ENCODE results near the gene DICER1.
A peak's percentile ranks its signal among the peaks of the same experiment; 100 is the strongest.

The DICER1 gene

GRCh38 chr14:95142208-95142607, 15.1 kb downstream of the DICER1 start:
- DNase-seq (ENCODE audit: low read depth in 1 of 2, low spot score in 1 of 2) = no peak
- H3K27me3 ChIP-seq (ENCODE audit: insufficient read depth, poor library complexity, severe bottlenecking) = no peaks in the 10 kb centered on the region
- H3K27ac ChIP-seq (replicated peaks) = no peak overlapping the region
- TF ChIP-seq GABPA (IDR thresholded peaks at IDR 0.05; ENCODE audit: low read depth) (no peak), SPI1 (IDR thresholded peaks at IDR 0.05; ENCODE audit: borderline replicate concordance, low read depth) (no peak), REST (IDR thresholded peaks at IDR 0.05; ENCODE audit: insufficient replicate concordance, low read depth) (no peak), POLR2AphosphoS5 (IDR thresholded peaks at IDR 0.05; ENCODE audit: low read depth) (no peak), CTCF (IDR thresholded peaks at IDR 0.05; ENCODE audit: insufficient read depth, low read length) (no peak)
- no peak overlapping the region for H3K4me3 ChIP-seq (replicated peaks; ENCODE audit: insufficient read depth, low read length)

GRCh38 chr14:95141684-95142083, 15.6 kb downstream of the DICER1 start:
- no peak for TF ChIP-seq CTCF (IDR thresholded peaks at IDR 0.05; ENCODE audit: insufficient read depth, low read length)
- no peak for TF ChIP-seq REST (IDR thresholded peaks at IDR 0.05; ENCODE audit: insufficient replicate concordance, low read depth)
- no peak for TF ChIP-seq SPI1 (IDR thresholded peaks at IDR 0.05; ENCODE audit: borderline replicate concordance, low read depth)
- TF ChIP-seq POLR2AphosphoS5 (IDR thresholded peaks at IDR 0.05; ENCODE audit: low read depth) = no peak
- no peak for TF ChIP-seq GABPA (IDR thresholded peaks at IDR 0.05; ENCODE audit: low read depth)
- H3K27ac ChIP-seq (replicated peaks) = no peak overlapping the region
- DNase-seq (ENCODE audit: low read depth in 1 of 2, low spot score in 1 of 2) = no peak
- no peak overlapping the region for H3K4me3 ChIP-seq (replicated peaks; ENCODE audit: insufficient read depth, low read length)
- no peaks in the 10 kb centered on the region for H3K27me3 ChIP-seq (ENCODE audit: insufficient read depth, poor library complexity, severe bottlenecking)

- Histone ChIP-seq H3K27ac (replicated peaks) (no peak overlapping the region), H3K4me3 (replicated peaks; ENCODE audit: insufficient read depth, low read length) (no peak overlapping the region), H3K27me3 (ENCODE audit: insufficient read depth, poor library complexity, severe bottlenecking) (no peaks in the 10 kb centered on the region)
- no peak for TF ChIP-seq REST (IDR thresholded peaks at IDR 0.05; ENCODE audit: insufficient replicate concordance, low read depth)
- TF ChIP-seq SPI1 (IDR thresholded peaks at IDR 0.05; ENCODE audit: borderline replicate concordance, low read depth) = peak; percentile 29; the same call in 1 of the 2 replicates
- DNase-seq (ENCODE audit: low read depth in 1 of 2, low spot score in 1 of 2) = peak in 1 of 2 experiments; percentile 29
Observed at GRCh38 chr14:95140060-95140858, 17.1 kb downstream of the DICER1 start.
